HepG2 (cell line): ENCODE results near the gene HID1. TPM values are rescaled to one million over a fixed set of nuclear protein-coding genes. Genes with fewer than 3 reads are reported as not detected.

Source experiments
- CBX5 ChIP-seq: sonication (generic); formaldehyde crosslinking; IDR thresholded peaks from 2 replicates; pipeline ENCODE4 v1.4.0; 2020; ENCODE audit warnings: missing genetic modification reagents, borderline replicate concordance
- ERF ChIP-seq: IDR thresholded peaks from 2 replicates; pipeline ENCODE4 v1.6.1; 2018; ENCODE audit warnings: missing biosample characterization, missing genetic modification reagents
- HBP1 ChIP-seq: IDR thresholded peaks from 2 replicates; pipeline ENCODE4 v1.6.1; 2016; ENCODE audit warnings: low read depth, control low read depth
- LCORL ChIP-seq, 2 experiments: fragments of 450-650 bp in 1 of 2; sonication (generic) in 1 of 2; formaldehyde crosslinking in 1 of 2; IDR thresholded peaks; 2 replicates each; pipeline versions ENCODE4 v1.5.0 to v1.6.1; 2017 to 2020; ENCODE audit warnings: antibody characterized with exemption in 1 of 2, missing genetic modification reagents in 1 of 2
- SP140L ChIP-seq: sonication (generic); formaldehyde crosslinking; IDR thresholded peaks from 2 replicates; pipeline ENCODE4 v1.4.0; 2020; ENCODE audit warnings: missing genetic modification reagents, borderline replicate concordance
- TMF1 ChIP-seq: sonication (generic); formaldehyde crosslinking; IDR thresholded peaks from 2 replicates; pipeline ENCODE4 v1.8.1; 2022; ENCODE audit warnings: low read depth, missing genetic modification reagents
- YY1 ChIP-seq: IDR thresholded peaks from 2 replicates; pipeline ENCODE4 v1.6.1; 2011; ENCODE audit warnings: low read length, low read depth, moderate library complexity, mild to moderate bottlenecking; ENCODE audit not compliant: insufficient read depth, insufficient replicate concordance
- ZBED4 ChIP-seq: sonication (generic); formaldehyde crosslinking; IDR thresholded peaks from 2 replicates; pipeline ENCODE4 v1.4.0; 2020; ENCODE audit warnings: missing genetic modification reagents, borderline replicate concordance
- ZFAT ChIP-seq: sonication (generic); formaldehyde crosslinking; conservative IDR thresholded peaks from 2 replicates; pipeline ENCODE4 v1.8.1; 2023; ENCODE audit warnings: missing genetic modification reagents, inconsistent platforms
- polyA plus RNA-seq, 8 experiments: library from polyadenylated mRNA; depleted of rRNA in 3 of 8; stranded (reverse) in 7 of 8; unstranded in 1 of 8; fragments of >200 nt; fragmentation: Illumina TruSeq in 4 of 8; extraction: Trizol in 4 of 8; gene quantifications; 2 replicates each; pipeline versions ENCODE4 v1.2.1 to v1.2.3, GENCODE V29; 2011 to 2016; ENCODE audit warnings: low read depth in 4 of 8, missing spikeins in 1 of 8, mixed read lengths in 1 of 8; ENCODE audit not compliant: insufficient read depth in 1 of 8
- total RNA-seq, 5 experiments: library from RNA; depleted of rRNA; stranded (reverse); fragments of >200 nt; fragmentation: Illumina TruSeq; extraction: Trizol; gene quantifications; 2 replicates each; pipeline ENCODE4 v1.2.3, GENCODE V29; 2016; ENCODE audit warnings: low read depth in 1 of 5
- TF ChIP-seq, protein P1 (sequence below): sonication (generic); formaldehyde crosslinking; conservative IDR thresholded peaks from 2 replicates; pipeline ENCODE4 v1.5.0; 2020; ENCODE audit warnings: missing genetic modification reagents
- TF ChIP-seq, protein P2 (sequence below): sonication (generic); formaldehyde crosslinking; IDR thresholded peaks from 2 replicates; pipeline ENCODE4 v1.4.0; 2020; ENCODE audit warnings: mild to moderate bottlenecking, low read depth, missing genetic modification reagents
- TF ChIP-seq, protein P3 (sequence below): sonication (generic); formaldehyde crosslinking; conservative IDR thresholded peaks from 2 replicates; pipeline ENCODE4 v1.8.0; 2022; ENCODE audit warnings: mild to moderate bottlenecking, moderate library complexity, missing genetic modification reagents
- TF ChIP-seq, protein P4 (sequence below): IDR thresholded peaks from 2 replicates; pipeline ENCODE4 v1.6.1; 2016; ENCODE audit warnings: mild to moderate bottlenecking

The HID1 gene
- total and polyA plus RNA-seq, 2 of the 13 experiments (the other 11 are each of a cell fraction or from before 2014, with no cell fraction given): 2.1 to 10.6 TPM

- 0 out of 2 replicates have a peak, but pooled peaks have one; percentile 28 for TF ChIP-seq HBP1 (CRISPR knock-in tag)
- TF ChIP-seq, protein P1, sequence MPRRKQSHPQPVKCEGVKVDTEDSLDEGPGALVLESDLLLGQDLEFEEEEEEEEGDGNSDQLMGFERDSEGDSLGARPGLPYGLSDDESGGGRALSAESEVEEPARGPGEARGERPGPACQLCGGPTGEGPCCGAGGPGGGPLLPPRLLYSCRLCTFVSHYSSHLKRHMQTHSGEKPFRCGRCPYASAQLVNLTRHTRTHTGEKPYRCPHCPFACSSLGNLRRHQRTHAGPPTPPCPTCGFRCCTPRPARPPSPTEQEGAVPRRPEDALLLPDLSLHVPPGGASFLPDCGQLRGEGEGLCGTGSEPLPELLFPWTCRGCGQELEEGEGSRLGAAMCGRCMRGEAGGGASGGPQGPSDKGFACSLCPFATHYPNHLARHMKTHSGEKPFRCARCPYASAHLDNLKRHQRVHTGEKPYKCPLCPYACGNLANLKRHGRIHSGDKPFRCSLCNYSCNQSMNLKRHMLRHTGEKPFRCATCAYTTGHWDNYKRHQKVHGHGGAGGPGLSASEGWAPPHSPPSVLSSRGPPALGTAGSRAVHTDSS (CRISPR knock-in tag): no peak
- TF ChIP-seq ZFAT (CRISPR knock-in tag): no peak
- TF ChIP-seq YY1: no peak
- TF ChIP-seq, protein P2, sequence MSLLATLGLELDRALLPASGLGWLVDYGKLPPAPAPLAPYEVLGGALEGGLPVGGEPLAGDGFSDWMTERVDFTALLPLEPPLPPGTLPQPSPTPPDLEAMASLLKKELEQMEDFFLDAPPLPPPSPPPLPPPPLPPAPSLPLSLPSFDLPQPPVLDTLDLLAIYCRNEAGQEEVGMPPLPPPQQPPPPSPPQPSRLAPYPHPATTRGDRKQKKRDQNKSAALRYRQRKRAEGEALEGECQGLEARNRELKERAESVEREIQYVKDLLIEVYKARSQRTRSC (CRISPR knock-in tag): 0 out of 2 replicates have a peak, but pooled peaks have one; percentile 64
- TF ChIP-seq, protein P3, sequence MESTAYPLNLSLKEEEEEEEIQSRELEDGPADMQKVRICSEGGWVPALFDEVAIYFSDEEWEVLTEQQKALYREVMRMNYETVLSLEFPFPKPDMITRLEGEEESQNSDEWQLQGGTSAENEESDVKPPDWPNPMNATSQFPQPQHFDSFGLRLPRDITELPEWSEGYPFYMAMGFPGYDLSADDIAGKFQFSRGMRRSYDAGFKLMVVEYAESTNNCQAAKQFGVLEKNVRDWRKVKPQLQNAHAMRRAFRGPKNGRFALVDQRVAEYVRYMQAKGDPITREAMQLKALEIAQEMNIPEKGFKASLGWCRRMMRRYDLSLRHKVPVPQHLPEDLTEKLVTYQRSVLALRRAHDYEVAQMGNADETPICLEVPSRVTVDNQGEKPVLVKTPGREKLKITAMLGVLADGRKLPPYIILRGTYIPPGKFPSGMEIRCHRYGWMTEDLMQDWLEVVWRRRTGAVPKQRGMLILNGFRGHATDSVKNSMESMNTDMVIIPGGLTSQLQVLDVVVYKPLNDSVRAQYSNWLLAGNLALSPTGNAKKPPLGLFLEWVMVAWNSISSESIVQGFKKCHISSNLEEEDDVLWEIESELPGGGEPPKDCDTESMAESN (CRISPR knock-in tag): peak; percentile 56; the same call in 1 of the 2 replicates
- TF ChIP-seq SP140L: 0 out of 2 replicates have a peak, but pooled peaks have one; percentile 34
- TF ChIP-seq ZBED4 (CRISPR knock-in tag): peak; percentile 62; the same call in 1 of the 2 replicates
- 0 out of 2 replicates have a peak, but pooled peaks have one; percentile 65 for TF ChIP-seq TMF1
- TF ChIP-seq ERF (CRISPR knock-in tag): peak; percentile 55; the same call in 1 of the 2 replicates
- peak; percentile 87; the same call in 1 of the 2 replicates for TF ChIP-seq CBX5 (CRISPR knock-in tag)
- TF ChIP-seq, protein P4, sequence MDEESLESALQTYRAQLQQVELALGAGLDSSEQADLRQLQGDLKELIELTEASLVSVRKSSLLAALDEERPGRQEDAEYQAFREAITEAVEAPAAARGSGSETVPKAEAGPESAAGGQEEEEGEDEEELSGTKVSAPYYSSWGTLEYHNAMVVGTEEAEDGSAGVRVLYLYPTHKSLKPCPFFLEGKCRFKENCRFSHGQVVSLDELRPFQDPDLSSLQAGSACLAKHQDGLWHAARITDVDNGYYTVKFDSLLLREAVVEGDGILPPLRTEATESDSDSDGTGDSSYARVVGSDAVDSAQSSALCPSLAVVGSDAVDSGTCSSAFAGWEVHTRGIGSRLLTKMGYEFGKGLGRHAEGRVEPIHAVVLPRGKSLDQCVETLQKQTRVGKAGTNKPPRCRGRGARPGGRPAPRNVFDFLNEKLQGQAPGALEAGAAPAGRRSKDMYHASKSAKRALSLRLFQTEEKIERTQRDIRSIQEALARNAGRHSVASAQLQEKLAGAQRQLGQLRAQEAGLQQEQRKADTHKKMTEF (CRISPR knock-in tag): 0 out of 2 replicates have a peak, but pooled peaks have one; percentile 5
- no peak for TF ChIP-seq LCORL (IDR thresholded peaks at IDR 0.05)
- peak; percentile 75; the same call in 1 of the 2 replicates for TF ChIP-seq LCORL (CRISPR knock-in tag; IDR thresholded peaks at IDR 0.05)
These were observed 11.8 kb downstream of the HID1 start (continued) for GRCh38 chr17:74960570-74961342.
